Natural killer cell (primary cell): ENCODE results near the gene HOXA5. TPM values are rescaled to one million over a fixed set of nuclear protein-coding genes. Genes with fewer than 3 reads are reported as not detected.

ENCODE experiments used
- ATAC-seq, 3 donors: fragments of 150-1000 bp in 2 of 3; fragments of 200-7000 bp in 1 of 3; cut with Tn5 transposase; 1 replicate in 1 of 3; 2 replicates in 2 of 3; pipeline ENCODE4 v1.10.0; 2021; ENCODE audit warnings: mild to moderate bottlenecking in 2 of 3, moderate library complexity in 2 of 3
- DNase-seq, 2 donors: peaks; one replicate each; pipeline versions ENCODE4 v3.0.0 to v3.0.0-alpha.2; 2013 to 2021; ENCODE audit warnings: mixed read lengths in 1 of 2
- H3K27ac ChIP-seq: one replicate; pipeline ENCODE4 v1.5.1; 2013; ENCODE audit warnings: mild to moderate bottlenecking, low read length
- H3K27me3 ChIP-seq: one replicate; pipeline ENCODE4 v1.6.1; 2013; ENCODE audit warnings: low read length; ENCODE audit not compliant: control insufficient read depth, insufficient read depth
- H3K36me3 ChIP-seq: one replicate; pipeline ENCODE4 v1.6.1; 2013; ENCODE audit warnings: low read length; ENCODE audit not compliant: control insufficient read depth, insufficient read depth
- H3K4me1 ChIP-seq: one replicate; pipeline ENCODE4 v1.6.1; 2013; ENCODE audit warnings: low read length; ENCODE audit not compliant: control insufficient read depth, insufficient read depth
- H3K4me3 ChIP-seq: one replicate; pipeline ENCODE4 v1.5.1; 2013; ENCODE audit warnings: low read length
- H3K9me3 ChIP-seq: one replicate; pipeline ENCODE4 v1.6.1; 2013; ENCODE audit warnings: low read length; ENCODE audit not compliant: control insufficient read depth, insufficient read depth
- H3K27ac Mint-ChIP-seq, 2 donors: one replicate each; pipeline ENCODE4 v1.8.0; 2022; ENCODE audit warnings: mild to moderate bottlenecking in 2 of 2, mixed read lengths in 2 of 2, moderate library complexity in 1 of 2
- H3K27me3 Mint-ChIP-seq, 2 donors: one replicate each; pipeline ENCODE4 v1.8.0; 2022; ENCODE audit warnings: low read depth in 2 of 2, mixed read lengths in 2 of 2
- H3K36me3 Mint-ChIP-seq: one replicate; pipeline ENCODE4 v1.8.0; 2022; ENCODE audit warnings: mixed read lengths
- H3K4me1 Mint-ChIP-seq, 2 donors: one replicate each; pipeline ENCODE4 v1.8.0; 2022; ENCODE audit warnings: mixed read lengths in 2 of 2
- H3K4me3 Mint-ChIP-seq: one replicate; pipeline ENCODE4 v1.8.0; 2022; ENCODE audit warnings: mild to moderate bottlenecking, moderate library complexity, mixed read lengths
- H3K9me3 Mint-ChIP-seq, 2 donors: one replicate each; pipeline ENCODE4 v1.8.0; 2022; ENCODE audit warnings: mixed read lengths in 2 of 2
- CTCF ChIP-seq: fragments of 200-600 bp; IDR thresholded peaks from one replicate; pipeline ENCODE4 v1.8.0; 2022; ENCODE audit warnings: antibody characterized with exemption
- WGBS: methylation state at CpG from one replicate; pipeline ENCODE4 v1.1.7; 2013; ENCODE audit warnings: missing lambda C conversion rate; ENCODE audit not compliant: insufficient coverage; 5-methylcytosine and 5-hydroxymethylcytosine counted together
- intact Hi-C: fragments of 100-400 bp; cut with micrococcal nuclease; formaldehyde crosslinking; loops from one replicate; pipeline ENCODE4 v1.14.2; 2022
- total RNA-seq, 4 donors: library from RNA; stranded (reverse); fragments of 120-200 nt in 1 of 4; gene quantifications; one replicate each; pipeline versions ENCODE4 v1.2.3 to v1.2.4, GENCODE V29; 2013 to 2022

The HOXA5 gene
- total RNA-seq, 3 donors from 2014 or later (not counting 1 experiment from before 2014, with no cell fraction given): 0.29 to 13.0 (median 0.52) TPM

GRCh38 chr7:27165996-27166530 lies 22.6 kb upstream of the HOXA5 start:
- Mint-ChIP-seq H3K27me3 (peaks cover 75 to 76% of the 10 kb centered on the region in 2 donors), H3K27ac (peak overlapping the region in 1 of 2 donors; percentile 69), H3K4me1 (peaks cover 28 to 44% of the 10 kb centered on the region in 2 donors), H3K36me3 (peaks cover 7% of the 10 kb centered on the region), H3K9me3 (no peaks in the 10 kb centered on the region), H3K4me3 (peak overlapping the region; percentile 87)
- ATAC-seq (no peak), DNase-seq (peak in 1 of 2 donors; percentile 49)
- peaks cover 72% of the 10 kb centered on the region for H3K4me1 ChIP-seq
- no peak overlapping the region for H3K27ac ChIP-seq
- no peaks in the 10 kb centered on the region for H3K9me3 ChIP-seq
- H3K27me3 ChIP-seq: peaks cover 74% of the 10 kb centered on the region
- peak overlapping the region; percentile 40 for H3K4me3 ChIP-seq
- no peak for TF ChIP-seq CTCF
- intact Hi-C loops: loop anchor here (2.0 to 10.0 kb wide), 3 partner anchors 19 to 1309 kb away; partner anchors contain the start of genes EVX1 and HOXA11
- H3K36me3 ChIP-seq: no peaks in the 10 kb centered on the region
- 5% methylated on average over 46 of the region's 46 CpGs for WGBS

GRCh38 chr7:27165089-27165995 lies 21.9 kb upstream of the HOXA5 start, which contains the start of gene HOXA9:
HOXA9 (minus strand) TSS chr7:27165537; CDS start chr7:27165457, 80 bp downstream.
- WGBS: 3% methylated on average over 80 of the region's 82 CpGs
- peaks cover 78% of the 10 kb centered on the region for H3K4me1 ChIP-seq
- Mint-ChIP-seq H3K9me3 (no peaks in the 10 kb centered on the region), H3K4me1 (peaks cover 28 to 49% of the 10 kb centered on the region in 2 donors), H3K36me3 (peaks cover 7% of the 10 kb centered on the region), H3K27me3 (peaks cover 68 to 72% of the 10 kb centered on the region in 2 donors), H3K4me3 (peak within 1 kb of the TSS; percentile 87), H3K27ac (peak within 1 kb of the TSS; percentile 60 to 69)
- ATAC-seq: peak; percentile 32 to 67 (median 54)
- peaks cover 72% of the 10 kb centered on the region for H3K27me3 ChIP-seq
- intact Hi-C loops: loop anchor here (2.0 to 10.0 kb wide), 3 partner anchors 19 to 1309 kb away; partner anchors contain the start of genes EVX1 and HOXA11
- no peak within 1 kb of the TSS for H3K27ac ChIP-seq
- no peaks in the 10 kb centered on the region for H3K36me3 ChIP-seq
- DNase-seq: peak in 1 of 2 donors; percentile 50
- TF ChIP-seq CTCF: no peak
- peak within 1 kb of the TSS; percentile 40 for H3K4me3 ChIP-seq
- H3K9me3 ChIP-seq: no peaks in the 10 kb centered on the region

GRCh38 chr7:27164367-27165088 lies 21.0 kb upstream of the HOXA5 start:
- peaks cover 71 to 73% of the 10 kb centered on the region in 2 donors for H3K27me3 Mint-ChIP-seq
- H3K27ac Mint-ChIP-seq: peak overlapping the region; percentile 26 to 60
- no peaks in the 10 kb centered on the region for H3K9me3 ChIP-seq
- no peak for DNase-seq
- H3K4me1 Mint-ChIP-seq: peaks cover 37 to 57% of the 10 kb centered on the region in 2 donors
- 4% methylated on average over 47 of the region's 47 CpGs for WGBS
- peaks cover 73% of the 10 kb centered on the region for H3K27me3 ChIP-seq
- peak overlapping the region; percentile 77 for H3K4me3 Mint-ChIP-seq
- peak overlapping the region; percentile 40 for H3K4me3 ChIP-seq
- peaks cover 7% of the 10 kb centered on the region for H3K36me3 Mint-ChIP-seq
- no peaks in the 10 kb centered on the region for H3K9me3 Mint-ChIP-seq
- no peak overlapping the region for H3K27ac ChIP-seq
- ATAC-seq: no peak
- TF ChIP-seq CTCF: no peak
- no peaks in the 10 kb centered on the region for H3K36me3 ChIP-seq
- peaks cover 76% of the 10 kb centered on the region for H3K4me1 ChIP-seq
- intact Hi-C loops: loop anchor here (2.0 to 10.0 kb wide), 4 partner anchors 20 to 1308 kb away; partner anchors contain the start of genes EVX1 and HOXA11
